ENCODE measurements around the gene ARHGEF18. TPM values are rescaled to one million over a fixed set of nuclear protein-coding genes. Genes with fewer than 3 reads are reported as not detected.

Gene ARHGEF18
- total and polyA plus RNA-seq, 2 donors (not counting 1 experiment from before 2014, with no cell fraction given), result 74.0 to 94.9 TPM

DNA sequence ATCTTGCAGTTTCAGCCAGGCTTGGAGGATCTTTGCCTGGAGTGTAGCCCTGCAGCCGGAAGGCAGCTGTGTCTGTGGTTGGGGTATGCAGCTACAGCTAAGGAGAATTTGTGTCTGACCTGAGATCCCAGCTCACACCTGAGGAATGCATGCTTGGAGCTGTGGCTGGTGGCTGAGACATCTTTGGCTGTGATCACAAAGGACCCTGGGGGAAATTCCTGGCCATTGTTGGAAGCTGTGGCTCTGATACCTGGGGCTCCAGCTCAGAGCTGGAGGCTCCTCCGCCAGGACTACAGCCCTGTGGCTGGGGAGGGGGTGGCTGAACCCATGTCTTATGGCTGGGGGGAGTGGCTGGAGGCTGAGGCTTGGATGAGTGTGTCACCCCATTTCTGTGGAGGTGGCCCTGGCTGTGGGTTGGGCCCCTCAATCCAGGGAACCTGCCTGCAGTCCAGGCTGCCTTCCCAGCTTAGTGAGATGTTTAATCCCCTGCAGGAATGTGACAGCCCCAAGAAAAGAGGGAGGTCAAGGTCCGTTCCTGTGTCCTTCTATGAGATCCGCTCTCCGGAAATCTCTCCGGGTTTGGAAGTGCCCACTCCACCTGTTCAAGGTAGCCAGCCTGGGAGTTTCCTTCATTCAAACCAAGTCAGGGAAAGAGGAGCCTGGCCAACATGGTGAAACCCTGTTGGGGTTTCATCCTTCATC is 27.6 kb downstream of the ARHGEF18 start:
- Mint-ChIP-seq H3K9me3 (ENCODE audit: insufficient read depth) (no peaks in the 10 kb centered on the region), H3K4me3 (no peak overlapping the region), H3K27me3 (no peaks in the 10 kb centered on the region), H3K27ac (peak overlapping the region; percentile 26), H3K4me1 (peaks cover 10% of the 10 kb centered on the region)
- H3K9ac ChIP-seq (ENCODE audit: low read length), result no peak overlapping the region
- no peak overlapping the region for H3K27ac ChIP-seq (ENCODE audit: low read length in 2 of 2)
- TF ChIP-seq, protein P1, sequence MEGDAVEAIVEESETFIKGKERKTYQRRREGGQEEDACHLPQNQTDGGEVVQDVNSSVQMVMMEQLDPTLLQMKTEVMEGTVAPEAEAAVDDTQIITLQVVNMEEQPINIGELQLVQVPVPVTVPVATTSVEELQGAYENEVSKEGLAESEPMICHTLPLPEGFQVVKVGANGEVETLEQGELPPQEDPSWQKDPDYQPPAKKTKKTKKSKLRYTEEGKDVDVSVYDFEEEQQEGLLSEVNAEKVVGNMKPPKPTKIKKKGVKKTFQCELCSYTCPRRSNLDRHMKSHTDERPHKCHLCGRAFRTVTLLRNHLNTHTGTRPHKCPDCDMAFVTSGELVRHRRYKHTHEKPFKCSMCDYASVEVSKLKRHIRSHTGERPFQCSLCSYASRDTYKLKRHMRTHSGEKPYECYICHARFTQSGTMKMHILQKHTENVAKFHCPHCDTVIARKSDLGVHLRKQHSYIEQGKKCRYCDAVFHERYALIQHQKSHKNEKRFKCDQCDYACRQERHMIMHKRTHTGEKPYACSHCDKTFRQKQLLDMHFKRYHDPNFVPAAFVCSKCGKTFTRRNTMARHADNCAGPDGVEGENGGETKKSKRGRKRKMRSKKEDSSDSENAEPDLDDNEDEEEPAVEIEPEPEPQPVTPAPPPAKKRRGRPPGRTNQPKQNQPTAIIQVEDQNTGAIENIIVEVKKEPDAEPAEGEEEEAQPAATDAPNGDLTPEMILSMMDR (IDR thresholded peaks at IDR 0.05), result no peak
- no peak for TF ChIP-seq EZH2 (IDR thresholded peaks at IDR 0.05; ENCODE audit: borderline replicate concordance, insufficient read depth, low read depth, low read length, poor library complexity, severe bottlenecking)
- H3K27me3 ChIP-seq (replicated peaks in 1 of 4; ENCODE audit: control extremely low read depth in 1 of 4, control insufficient read depth in 3 of 4, insufficient read depth in 4 of 4, low read length in 3 of 4), result no peaks in the 10 kb centered on the region
- H3K9me3 ChIP-seq (ENCODE audit: control extremely low read depth in 1 of 3, control insufficient read depth in 2 of 3, insufficient read depth in 1 of 3, low read length in 2 of 3), result no peaks in the 10 kb centered on the region
- no peak overlapping the region for H3K4me2 ChIP-seq (replicated peaks; ENCODE audit: low read depth, low read length, poor library complexity, severe bottlenecking)
- no peak overlapping the region for H2AFZ ChIP-seq (ENCODE audit: insufficient read depth, low read depth, low read length, poor library complexity, severe bottlenecking)
- H4K20me1 ChIP-seq (ENCODE audit: control insufficient read depth, insufficient read depth, low read length, poor library complexity, severe bottlenecking), result peaks cover 94% of the 10 kb centered on the region
- ChIA-PET CTCF (interaction anchor here (0.6 to 1.4 kb wide), 3 partner anchors 16 to 277 kb away, joined by 3 to 4 read pairs (median 3); no protein-coding TSS in a partner anchor), POLR2A (interaction anchor here (0.6 kb wide), 1 partner anchor 31 kb away, joined by 3 read pairs; no protein-coding TSS in a partner anchor)
- WGBS (ENCODE audit: insufficient coverage), result 98% methylated on average over 6 of the region's 6 CpGs
- no peak overlapping the region for H3K4me3 ChIP-seq (ENCODE audit: control extremely low read depth in 1 of 5, extremely low read depth in 1 of 5, insufficient read depth in 1 of 5, low read depth in 2 of 5, low read length in 4 of 5)
- peaks cover 86% of the 10 kb centered on the region for H3K79me2 ChIP-seq (ENCODE audit: control insufficient read depth, insufficient read depth, low read length)
- no peak for ATAC-seq (ENCODE audit: low read depth)
- DNase-seq, result no peak
- intact Hi-C loops (cut with micrococcal nuclease), result no loop called here
- peaks cover 0 to 5% of the 10 kb centered on the region in 2 donors for H3K4me1 ChIP-seq (ENCODE audit: control insufficient read depth in 2 of 2, insufficient read depth in 2 of 2, low read length in 2 of 2)
- peaks cover 12 to 83% of the 10 kb centered on the region in 2 experiments for H3K36me3 ChIP-seq (replicated peaks in 1 of 2; ENCODE audit: control extremely low read depth in 1 of 2, control insufficient read depth in 1 of 2, extremely low read depth in 1 of 2, insufficient read depth in 2 of 2, low read length in 1 of 2)

DNA sequence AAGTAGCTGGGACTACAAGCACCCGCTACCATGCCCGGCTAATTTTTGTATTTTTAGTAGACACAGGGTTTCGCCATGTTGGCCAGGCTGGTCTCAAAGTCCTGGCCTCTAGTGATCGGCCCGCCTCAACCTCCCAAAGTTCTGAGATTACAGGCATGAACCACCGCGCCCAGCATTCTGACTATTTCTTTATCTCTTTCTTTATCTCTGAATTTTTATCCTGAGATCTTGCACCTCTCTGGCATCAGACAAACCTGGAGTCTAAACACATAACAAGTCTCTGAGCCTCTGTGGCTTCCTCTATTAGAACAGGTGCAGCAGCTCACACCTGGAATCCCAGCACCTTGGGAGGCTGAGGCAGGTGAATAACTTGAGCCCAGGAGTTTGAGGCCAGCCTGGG is 28.5 kb downstream of the ARHGEF18 start:
- H3K27ac ChIP-seq (ENCODE audit: low read length in 2 of 2), result no peak overlapping the region
- no peak overlapping the region for H3K9ac ChIP-seq (ENCODE audit: low read length)
- CTCF ChIA-PET, result interaction anchor here (0.7 to 6.3 kb wide), 5 partner anchors 18 to 278 kb away, joined by 3 to 53 read pairs (median 3); no protein-coding TSS in a partner anchor
- Mint-ChIP-seq H3K27me3 (no peaks in the 10 kb centered on the region), H3K27ac (peak overlapping the region; percentile 43), H3K9me3 (ENCODE audit: insufficient read depth) (no peaks in the 10 kb centered on the region), H3K4me1 (peaks cover 10% of the 10 kb centered on the region), H3K4me3 (no peak overlapping the region)
- POLR2A ChIA-PET, result no interaction called here
- no peak overlapping the region for H3K4me3 ChIP-seq (ENCODE audit: control extremely low read depth in 1 of 5, extremely low read depth in 1 of 5, insufficient read depth in 1 of 5, low read depth in 2 of 5, low read length in 4 of 5)
- ATAC-seq (ENCODE audit: low read depth) (no peak), DNase-seq (no peak)
- no peak overlapping the region for H3K4me2 ChIP-seq (replicated peaks; ENCODE audit: low read depth, low read length, poor library complexity, severe bottlenecking)
- H3K27me3 ChIP-seq (replicated peaks in 1 of 4; ENCODE audit: control extremely low read depth in 1 of 4, control insufficient read depth in 3 of 4, insufficient read depth in 4 of 4, low read length in 3 of 4), result no peaks in the 10 kb centered on the region
- H3K4me1 ChIP-seq (ENCODE audit: control insufficient read depth in 2 of 2, insufficient read depth in 2 of 2, low read length in 2 of 2), result peaks cover 0 to 5% of the 10 kb centered on the region in 2 donors
- H3K9me3 ChIP-seq (ENCODE audit: control extremely low read depth in 1 of 3, control insufficient read depth in 2 of 3, insufficient read depth in 1 of 3, low read length in 2 of 3), result no peaks in the 10 kb centered on the region
- intact Hi-C loops (cut with micrococcal nuclease), result no loop called here
- TF ChIP-seq, protein P1 (IDR thresholded peaks at IDR 0.05), result no peak
- TF ChIP-seq EZH2 (IDR thresholded peaks at IDR 0.05; ENCODE audit: borderline replicate concordance, insufficient read depth, low read depth, low read length, poor library complexity, severe bottlenecking), result no peak
- peaks cover 84% of the 10 kb centered on the region for H3K79me2 ChIP-seq (ENCODE audit: control insufficient read depth, insufficient read depth, low read length)
- peaks cover 10 to 82% of the 10 kb centered on the region in 2 experiments for H3K36me3 ChIP-seq (replicated peaks in 1 of 2; ENCODE audit: control extremely low read depth in 1 of 2, control insufficient read depth in 1 of 2, extremely low read depth in 1 of 2, insufficient read depth in 2 of 2, low read length in 1 of 2)
- WGBS (ENCODE audit: insufficient coverage), result 96% methylated on average over 6 of the region's 7 CpGs
- no peak overlapping the region for H2AFZ ChIP-seq (ENCODE audit: insufficient read depth, low read depth, low read length, poor library complexity, severe bottlenecking)
- peaks cover 88% of the 10 kb centered on the region for H4K20me1 ChIP-seq (ENCODE audit: control insufficient read depth, insufficient read depth, low read length, poor library complexity, severe bottlenecking)

Data from B cell (primary cell).